ENCODE measurements around the gene EXTL2.

DNA sequence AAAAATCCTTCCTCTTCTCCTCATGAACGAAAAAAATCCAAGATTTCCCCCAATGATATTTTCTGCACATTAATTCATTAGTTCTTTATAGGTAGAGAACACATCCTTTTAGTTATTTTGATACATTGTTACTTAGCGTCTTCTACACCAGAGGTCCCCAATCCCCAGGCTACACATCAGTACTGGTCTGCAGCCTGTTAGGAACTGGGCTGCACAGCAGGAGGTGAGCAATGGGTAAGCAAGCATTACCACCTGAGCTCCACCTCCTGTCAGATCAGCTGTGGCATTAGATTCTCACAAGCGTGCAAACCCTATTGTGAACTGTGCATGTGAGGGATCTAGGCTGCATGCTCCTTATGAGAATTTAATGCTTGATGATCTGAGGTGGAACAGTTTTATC lies 13.0 kb downstream of the EXTL2 start:
- TF ChIP-seq POLR2A (IDR thresholded peaks at IDR 0.05; ENCODE audit: low read length) = no peak
- TF ChIP-seq GATA1 (IDR thresholded peaks at IDR 0.05; ENCODE audit: low read depth, low read length) = no peak

All from erythroblast (primary cell).